Sigmoid colon (tissue), 7 donors: ENCODE results near the gene CDC42BPG. TPM values are rescaled to one million over a fixed set of nuclear protein-coding genes. Genes with fewer than 3 reads are reported as not detected.

Experiments used
- DNase-seq: peaks from one replicate; pipeline ENCODE4 v3.0.0-alpha.2; 2019
- H3K27ac ChIP-seq, 4 donors: fragments of 200-600 bp; sonication (generic); one replicate each; pipeline ENCODE4 v1.5.1; 2016 to 2019; ENCODE audit warnings: mild to moderate bottlenecking in 1 of 4
- H3K27me3 ChIP-seq, 3 donors: fragments of 200-600 bp; sonication (generic); one replicate each; pipeline ENCODE4 v1.5.1; 2019; ENCODE audit warnings: mild to moderate bottlenecking in 1 of 3
- H3K36me3 ChIP-seq, 4 donors: fragments of 200-600 bp; sonication (generic); one replicate each; pipeline ENCODE4 v1.5.1; 2016 to 2019
- H3K4me1 ChIP-seq, 4 donors: fragments of 200-600 bp; sonication (generic); one replicate each; pipeline ENCODE4 v1.5.1; 2017 to 2019
- H3K4me3 ChIP-seq, 4 donors: fragments of 200-600 bp; sonication (generic); one replicate each; pipeline ENCODE4 v1.5.1; 2017 to 2019; ENCODE audit warnings: mild to moderate bottlenecking in 2 of 4, moderate library complexity in 1 of 4
- H3K9me3 ChIP-seq, 4 donors: fragments of 200-600 bp in 3 of 4; sonication (generic) in 3 of 4; one replicate each; pipeline versions ENCODE4 v1.5.1 to v1.6.1; 2013 to 2019
- CTCF ChIP-seq, 4 experiments: fragments of 450-650 bp in 3 of 4; fragments of 200-600 bp in 1 of 4; IDR thresholded peaks; one replicate each; pipeline ENCODE4 v1.5.1; 2016 to 2019; ENCODE audit warnings: antibody characterized with exemption in 4 of 4, mild to moderate bottlenecking in 3 of 4, moderate library complexity in 2 of 4
- EP300 ChIP-seq, 4 donors: sonication (generic); formaldehyde crosslinking; IDR thresholded peaks; one replicate each; pipeline ENCODE4 v1.6.1; 2017; ENCODE audit warnings: antibody characterized with exemption in 4 of 4
- POLR2A ChIP-seq, 2 donors: fragments of 450-650 bp; IDR thresholded peaks; one replicate each; pipeline ENCODE4 v1.6.1; 2016; ENCODE audit warnings: antibody characterized with exemption in 2 of 2, mild to moderate bottlenecking in 2 of 2, moderate library complexity in 2 of 2
- POLR2AphosphoS5 ChIP-seq, 4 donors: sonication (generic); formaldehyde crosslinking; IDR thresholded peaks; one replicate each; pipeline ENCODE4 v1.6.1; 2017; ENCODE audit warnings: antibody characterized with exemption in 4 of 4
- WGBS, 2 donors: extraction: QIAGEN DNeasy Blood & Tissue Kit; methylation state at CpG; one replicate each; pipeline ENCODE4 v1.1.7; 2013; 5-methylcytosine and 5-hydroxymethylcytosine counted together
- intact Hi-C: fragments of 100-400 bp; cut with DNase I; formaldehyde crosslinking; loops from one replicate; pipeline ENCODE4 v1.15.1; 2023
- polyA plus RNA-seq, 3 donors: library from polyadenylated mRNA; stranded (reverse); fragments of 200-250 nt; gene quantifications; one replicate each; pipeline ENCODE4 v1.2.3, GENCODE V29; 2013
- total RNA-seq, 4 donors: library from RNA; depleted of rRNA; stranded (reverse); fragments of >200 nt; gene quantifications; one replicate each; pipeline ENCODE4 v1.1.0, GENCODE V29; 2016
- donor health status: healthy with polysubstance abuse.
- donor health status: Bipolar disorder and iron deficiency.
- donor health status: healthy.

CDC42BPG gene
- total and polyA plus RNA-seq, 7 donors: 0.16 to 39.8 (median 10.3) TPM; not detected in 1

DNA sequence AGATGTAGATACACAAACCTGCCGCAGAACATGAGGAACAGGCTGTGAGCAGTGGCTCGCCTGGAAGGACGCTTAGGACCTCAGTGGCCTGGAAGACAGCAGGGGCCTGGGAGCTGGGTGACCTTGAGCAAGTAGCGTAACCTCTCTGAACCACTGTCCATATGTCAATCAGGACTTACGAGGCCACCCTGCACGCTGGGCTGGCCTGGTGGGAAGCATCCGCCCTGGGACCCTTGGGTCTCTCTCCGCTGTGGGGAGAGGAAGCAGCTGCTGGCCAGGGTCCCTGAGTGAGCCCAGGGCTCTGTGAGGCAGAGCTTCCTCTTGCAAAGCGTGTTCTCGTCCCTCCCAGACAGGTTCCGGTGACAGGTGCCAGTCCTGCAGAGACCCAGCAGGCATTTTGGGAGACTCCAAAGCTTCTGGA, 48.0 kb upstream of the CDC42BPG start:
- 16 to 54% methylated on average over 11 of the region's 11 CpGs for WGBS, 2 donors
- TF ChIP-seq POLR2AphosphoS5 (IDR thresholded peaks at IDR 0.05) (peak in 1 of 4 donors; percentile 15), POLR2A (IDR thresholded peaks at IDR 0.05) (no peak)
- peaks cover 0 to 20% (median 4%) of the 10 kb centered on the region in 4 donors for H3K36me3 ChIP-seq
- peaks cover 0 to 18% (median 13%) of the 10 kb centered on the region in 4 donors for H3K4me1 ChIP-seq
- H3K9me3 ChIP-seq: no peaks in the 10 kb centered on the region
- no peak for DNase-seq
- peak overlapping the region in 1 of 4 donors; percentile 18 for H3K4me3 ChIP-seq
- no peaks in the 10 kb centered on the region for H3K27me3 ChIP-seq
- H3K27ac ChIP-seq: peak overlapping the region in 1 of 4 donors; percentile 45
- intact Hi-C loops: no loop called here

DNA sequence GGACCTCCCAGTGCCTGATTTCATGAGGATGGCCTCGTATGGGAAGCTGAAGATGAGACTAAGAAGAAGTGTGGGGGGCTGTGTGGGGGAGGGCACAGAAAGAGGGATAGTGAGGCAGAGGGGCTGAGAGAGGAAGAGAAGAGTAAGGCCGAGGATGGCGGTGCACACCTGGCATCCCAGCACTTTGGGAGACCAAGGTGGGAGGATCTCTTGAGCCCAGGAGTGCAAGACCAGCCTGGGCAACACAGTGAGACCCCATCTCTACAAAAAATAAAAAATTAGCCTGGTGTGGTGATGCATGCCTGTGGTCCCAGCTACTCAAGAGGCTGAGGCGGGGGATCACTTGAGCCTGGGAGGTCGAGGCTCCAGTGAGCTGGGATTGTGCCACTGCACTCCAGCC, 47.4 kb upstream of the CDC42BPG start:
- H3K27ac ChIP-seq: peak overlapping the region in 1 of 4 donors; percentile 45
- DNase-seq: no peak
- TF ChIP-seq CTCF (IDR thresholded peaks at IDR 0.05) (no peak), EP300 (IDR thresholded peaks at IDR 0.05) (no peak), POLR2AphosphoS5 (IDR thresholded peaks at IDR 0.05) (no peak), POLR2A (IDR thresholded peaks at IDR 0.05) (no peak)
- H3K9me3 ChIP-seq: no peaks in the 10 kb centered on the region
- intact Hi-C loops: no loop called here
- 13 to 65% methylated on average over 5 of the region's 5 CpGs for WGBS, 2 donors
- H3K4me1 ChIP-seq: peaks cover 0 to 19% (median 15%) of the 10 kb centered on the region in 4 donors
- H3K4me3 ChIP-seq: no peak overlapping the region
- no peaks in the 10 kb centered on the region for H3K27me3 ChIP-seq
- H3K36me3 ChIP-seq: peaks cover 0 to 15% (median 2%) of the 10 kb centered on the region in 4 donors

GRCh38 chr11:64891215-64891848, 46.9 kb upstream of the CDC42BPG start:
- peak overlapping the region in 1 of 4 donors; percentile 12 for H3K4me3 ChIP-seq
- H3K4me1 ChIP-seq: peaks cover 0 to 19% (median 15%) of the 10 kb centered on the region in 4 donors
- peak overlapping the region in 1 of 4 donors; percentile 45 for H3K27ac ChIP-seq
- DNase-seq: no peak
- 20 to 74% methylated on average over 25 of the region's 25 CpGs for WGBS, 2 donors
- intact Hi-C loops: no loop called here
- no peaks in the 10 kb centered on the region for H3K9me3 ChIP-seq
- TF ChIP-seq POLR2AphosphoS5 (IDR thresholded peaks at IDR 0.05) (no peak), POLR2A (IDR thresholded peaks at IDR 0.05) (peak in 1 of 2 donors; percentile 14)
- peaks cover 0 to 11% (median under 1%) of the 10 kb centered on the region in 4 donors for H3K36me3 ChIP-seq
- H3K27me3 ChIP-seq: no peaks in the 10 kb centered on the region

- Histone ChIP-seq H3K36me3 (peaks cover 0 to 5% (median 0%) of the 10 kb centered on the region in 4 donors), H3K27me3 (no peaks in the 10 kb centered on the region), H3K4me1 (peaks cover 0 to 19% (median 15%) of the 10 kb centered on the region in 4 donors), H3K27ac (no peak overlapping the region), H3K9me3 (no peaks in the 10 kb centered on the region), H3K4me3 (peak overlapping the region in 1 of 4 donors; percentile 12)
- no peak for DNase-seq
- 17 to 65% methylated on average over 7 of the region's 7 CpGs for WGBS, 2 donors
- no peak for TF ChIP-seq CTCF (IDR thresholded peaks at IDR 0.05)
- no peak for TF ChIP-seq POLR2A (IDR thresholded peaks at IDR 0.05)
- TF ChIP-seq POLR2AphosphoS5 (IDR thresholded peaks at IDR 0.05): no peak
- TF ChIP-seq EP300 (IDR thresholded peaks at IDR 0.05): no peak
- intact Hi-C loops: no loop called here
Measured at GRCh38 chr11:64890522-64890939, 46.1 kb upstream of the CDC42BPG start.

GRCh38 chr11:64888729-64889511, 44.5 kb upstream of the CDC42BPG start:
- TF ChIP-seq EP300 (IDR thresholded peaks at IDR 0.05) (no peak), POLR2AphosphoS5 (IDR thresholded peaks at IDR 0.05) (no peak), CTCF (IDR thresholded peaks at IDR 0.05) (no peak), POLR2A (IDR thresholded peaks at IDR 0.05) (no peak)
- no peak for DNase-seq
- intact Hi-C loops: loop anchor here (1.0 to 5.0 kb wide), 2 partner anchors 42 to 102 kb away; no protein-coding TSS in a partner anchor
- WGBS, 2 donors: 15 to 53% methylated on average over 9 of the region's 9 CpGs
- peak overlapping the region in 1 of 4 donors; percentile 70 for H3K27ac ChIP-seq
- H3K9me3 ChIP-seq: no peaks in the 10 kb centered on the region
- H3K27me3 ChIP-seq: no peaks in the 10 kb centered on the region
- H3K4me1 ChIP-seq: peaks cover 0 to 15% (median 13%) of the 10 kb centered on the region in 4 donors
- no peak overlapping the region for H3K4me3 ChIP-seq
- no peaks in the 10 kb centered on the region for H3K36me3 ChIP-seq
